GM21528 (cell line): ENCODE data around the gene DDX49.

Experiments
- ATAC-seq: cut with Tn5 transposase; IDR thresholded peaks from one replicate; pipeline ENCODE4 v1.9.1; 2021; ENCODE audit warnings: mild to moderate bottlenecking, moderate library complexity; ENCODE audit not compliant: unreplicated experiment, low FRiP score

The DDX49 gene

GRCh38 chr19:18966307-18966706, 46.8 kb downstream of the DDX49 start:
- no peak for ATAC-seq

DNA sequence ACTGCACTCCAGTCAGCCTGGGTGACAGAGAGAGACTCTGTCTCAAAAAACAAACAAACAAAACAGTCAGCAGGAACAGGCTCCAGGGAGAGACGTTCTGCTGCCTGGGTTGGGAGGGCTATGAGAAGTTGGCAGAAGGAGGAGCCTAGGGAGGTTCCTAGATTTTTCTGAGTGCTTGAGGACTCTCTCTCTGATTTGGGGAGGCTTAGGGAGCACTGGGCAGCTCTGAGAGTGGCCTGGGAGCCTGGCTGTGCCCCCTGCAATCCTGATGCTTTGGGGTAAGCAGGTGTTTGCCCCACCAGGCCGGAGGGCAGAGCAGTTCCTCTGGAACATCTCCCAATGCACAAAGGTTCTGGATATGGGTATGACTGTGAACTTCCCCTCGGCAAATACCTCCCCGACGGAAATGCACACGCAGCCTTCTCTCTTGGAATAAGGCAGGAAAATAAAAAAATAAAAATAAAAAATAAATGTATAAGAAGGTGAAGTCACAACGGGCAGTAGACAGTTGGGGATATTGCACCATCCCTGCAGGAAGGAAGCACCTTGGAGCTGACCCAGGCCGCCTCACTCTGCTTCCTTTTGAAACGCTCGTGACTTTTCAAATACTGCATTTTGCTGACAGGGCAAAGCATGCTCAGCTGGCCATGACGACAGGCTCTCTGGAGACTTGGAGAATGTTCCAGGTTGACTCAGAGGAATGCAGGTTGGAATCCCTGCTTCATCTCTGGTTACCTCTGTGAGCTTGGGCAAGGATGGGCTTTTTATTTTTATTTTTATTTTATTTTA, 48.0 kb downstream of the DDX49 start:
- ATAC-seq: no peak

- no peak for ATAC-seq
Observed at GRCh38 chr19:18969931-18970659, 50.6 kb downstream of the DDX49 start.

DNA sequence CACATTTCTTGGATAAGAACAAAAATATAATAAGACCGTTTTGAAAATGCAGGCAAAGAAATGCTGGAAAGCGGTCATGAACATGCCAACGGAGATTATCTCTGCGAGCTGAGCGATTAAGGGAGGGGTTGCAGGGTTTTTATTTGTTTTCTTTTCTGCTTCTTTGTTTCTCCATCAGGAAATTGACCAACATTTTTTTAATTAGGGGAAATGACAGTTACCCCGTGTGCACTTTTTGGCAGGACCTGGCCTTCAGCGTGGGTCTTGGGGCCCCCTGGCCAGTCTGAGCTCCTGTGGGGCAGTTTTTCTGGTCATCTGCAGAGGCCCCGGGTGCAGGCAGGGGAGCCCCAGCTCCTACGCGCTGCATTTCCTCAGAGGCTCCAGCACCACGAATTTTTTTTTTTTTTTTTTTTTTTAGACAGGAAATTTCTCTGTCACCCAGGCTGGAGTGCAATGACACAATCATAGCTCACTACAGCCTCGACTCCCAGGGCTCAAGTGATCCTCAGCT, 52.8 kb downstream of the DDX49 start:
- ATAC-seq: no peak

GRCh38 chr19:18972851-18973250, 53.3 kb downstream of the DDX49 start:
- no peak for ATAC-seq

GRCh38 chr19:18975011-18975410, 55.5 kb downstream of the DDX49 start:
- no peak for ATAC-seq

DNA sequence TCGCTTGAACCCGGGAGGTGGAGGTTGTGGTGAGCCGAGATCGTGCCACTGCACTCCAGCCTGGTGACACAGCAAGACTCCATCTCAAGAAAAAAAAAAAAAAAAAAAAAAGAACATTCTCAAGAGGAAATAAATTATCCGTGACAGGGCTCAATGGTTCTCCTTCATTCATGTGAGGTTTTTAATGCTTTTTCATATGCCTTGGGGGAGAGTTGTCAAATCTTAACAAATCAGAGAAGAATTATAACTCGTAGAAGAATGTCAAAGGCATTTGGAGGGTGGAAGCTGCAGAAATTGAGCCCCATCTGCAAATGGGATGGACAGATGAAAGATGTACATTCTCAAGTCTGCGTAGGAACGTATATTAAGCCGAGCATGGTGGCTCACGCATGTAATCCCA, 56.4 kb downstream of the DDX49 start:
- no peak for ATAC-seq
